Stimulated activated naive CD8-positive, alpha-beta T cell treated with anti-CD3 and anti-CD28 coated beads, Interleukin-15, Interleukin-2, amounts not matched to agents 100 U/mL and 50 U/mL, for 24 hours (primary cell): ENCODE data around the gene NPIPB9.
"Not testable (repeated sequence)": the region's sequence is repeated elsewhere in the genome, so short reads cannot be mapped to it uniquely, and the experiment has no call there.

Experiments used
- ATAC-seq: fragments of 150-1000 bp; cut with Tn5 transposase; one replicate; pipeline ENCODE4 v1.10.0; 2021
- DNase-seq: peaks from one replicate; pipeline ENCODE4 v3.0.0; 2021

The NPIPB9 gene

DNA sequence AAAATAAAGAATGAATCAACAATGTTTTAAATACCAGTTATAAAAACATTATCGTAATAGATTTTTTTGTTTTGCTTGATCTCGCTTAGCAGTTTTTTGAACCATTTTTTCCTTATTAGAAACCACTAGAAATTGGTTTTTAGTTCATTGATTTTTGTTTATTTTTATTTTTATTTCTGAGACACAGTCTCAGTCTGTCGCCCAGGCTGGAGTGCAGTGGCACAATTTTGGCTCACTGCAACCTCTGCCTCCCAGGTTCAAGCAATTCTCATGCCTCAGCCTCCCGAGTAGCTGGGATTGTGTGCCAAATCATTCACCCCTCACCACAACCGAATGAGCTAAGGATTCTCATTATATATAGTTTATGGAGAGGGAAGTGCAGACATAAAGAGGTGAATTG lies at the start of gene NPIPB9:
Gene NPIPB9 (plus strand): TSS at position 301 of the 400 bp plus-strand sequence.
- DNase-seq, ATAC-seq: not testable (repeated sequence)

DNA sequence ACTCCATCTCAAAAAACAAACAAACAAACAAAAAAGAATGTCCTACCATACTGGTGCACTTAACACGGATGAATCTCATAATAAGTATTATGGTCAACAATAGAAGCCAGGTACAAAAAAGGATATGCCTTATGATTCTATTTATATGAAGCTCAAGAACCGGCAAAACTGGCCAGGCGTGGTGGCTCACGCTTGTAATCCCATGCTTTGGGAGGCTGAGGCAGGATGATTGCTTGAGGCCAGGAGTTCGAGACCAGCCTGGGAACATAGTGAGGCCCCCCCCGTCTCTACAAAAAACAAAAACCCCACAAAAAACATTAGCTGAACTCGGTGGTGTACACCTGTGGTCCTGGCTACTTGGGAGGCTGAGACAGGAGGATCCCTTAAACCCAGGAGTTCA lies 47.3 kb upstream of the NPIPB9 start:
- not testable (repeated sequence) for DNase-seq, ATAC-seq

DNA sequence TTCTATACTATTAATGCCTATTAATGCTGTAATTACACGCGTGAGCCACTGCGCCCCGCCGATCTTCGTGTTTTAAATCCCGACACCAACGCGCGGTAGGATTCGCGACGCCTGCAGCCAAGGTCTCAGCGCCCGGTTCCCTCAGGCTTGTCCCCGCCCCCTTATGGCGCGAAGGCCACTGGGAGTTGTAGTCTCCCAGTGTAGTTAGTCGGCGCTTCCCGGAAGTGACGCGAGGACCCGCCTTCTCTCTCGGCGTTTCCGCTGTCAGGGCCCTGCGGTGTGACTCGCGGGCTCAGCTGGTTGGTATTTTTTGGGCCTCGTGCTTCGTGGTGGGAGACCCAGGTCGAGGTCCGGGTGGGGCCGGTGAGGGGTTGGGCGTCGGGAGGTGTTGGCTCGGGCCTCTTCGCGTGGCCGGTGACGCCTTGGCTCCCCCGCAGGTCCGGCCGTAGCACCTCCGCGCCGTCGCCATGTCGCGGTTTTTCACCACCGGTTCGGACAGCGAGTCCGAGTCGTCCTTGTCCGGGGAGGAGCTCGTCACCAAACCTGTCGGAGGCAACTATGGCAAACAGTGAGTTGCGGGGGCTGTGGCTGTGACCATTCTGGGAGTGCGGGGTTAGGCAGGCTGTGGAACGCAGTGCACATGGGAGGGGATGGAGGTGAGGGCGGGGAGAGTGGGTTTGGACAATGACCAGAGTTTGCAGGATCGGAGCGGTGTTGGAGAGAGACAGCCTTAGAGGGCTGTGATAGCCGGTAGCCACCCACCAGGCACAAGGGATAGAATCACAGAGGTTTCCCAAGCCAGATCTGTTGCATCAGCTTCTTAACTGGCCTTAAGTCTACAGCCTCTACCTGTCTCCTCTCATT lies 40.1 kb upstream of the NPIPB9 start, which contains the start of gene EIF3C:
Gene EIF3C (plus strand): TSS at position 245 of the 864 bp plus-strand sequence. CDS start 223 bp downstream, at position 468.
- DNase-seq: not testable (repeated sequence)
- ATAC-seq: peak; percentile 100

DNA sequence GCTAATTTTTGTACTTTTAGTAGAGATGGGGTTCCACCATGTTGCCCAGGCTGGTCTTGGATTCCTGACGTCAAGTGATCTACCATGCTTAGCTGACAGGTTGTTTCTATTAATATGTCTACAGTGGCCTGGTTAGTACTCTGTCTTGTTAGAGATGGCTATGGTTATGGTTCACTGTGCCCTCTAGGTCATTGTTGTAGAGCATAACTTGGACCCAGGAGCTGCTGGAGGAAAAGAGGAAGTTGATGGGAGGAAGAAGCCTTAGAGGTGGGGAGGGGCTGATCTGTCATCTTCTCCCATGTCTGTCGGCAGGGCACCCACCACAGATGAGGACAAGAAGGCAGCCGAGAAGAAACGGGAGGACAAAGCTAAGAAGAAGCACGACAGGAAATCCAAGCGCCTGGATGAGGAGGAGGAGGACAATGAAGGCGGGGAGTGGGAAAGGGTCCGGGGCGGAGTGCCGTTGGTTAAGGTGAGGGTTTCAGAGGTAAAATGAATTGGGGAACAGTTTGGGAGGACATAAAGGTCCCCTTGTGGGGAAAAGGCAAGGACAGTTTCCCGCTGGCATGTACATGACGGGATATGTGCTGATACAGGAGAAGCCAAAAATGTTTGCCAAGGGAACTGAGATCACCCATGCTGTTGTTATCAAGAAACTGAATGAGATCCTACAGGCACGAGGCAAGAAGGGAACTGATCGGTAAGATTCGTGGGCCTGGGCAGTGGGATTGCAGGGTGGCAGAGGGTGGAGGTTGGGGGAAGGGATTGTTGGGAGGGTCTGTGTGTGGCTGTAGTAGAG lies 28.5 kb upstream of the NPIPB9 start:
- not testable (repeated sequence) for DNase-seq, ATAC-seq

DNA sequence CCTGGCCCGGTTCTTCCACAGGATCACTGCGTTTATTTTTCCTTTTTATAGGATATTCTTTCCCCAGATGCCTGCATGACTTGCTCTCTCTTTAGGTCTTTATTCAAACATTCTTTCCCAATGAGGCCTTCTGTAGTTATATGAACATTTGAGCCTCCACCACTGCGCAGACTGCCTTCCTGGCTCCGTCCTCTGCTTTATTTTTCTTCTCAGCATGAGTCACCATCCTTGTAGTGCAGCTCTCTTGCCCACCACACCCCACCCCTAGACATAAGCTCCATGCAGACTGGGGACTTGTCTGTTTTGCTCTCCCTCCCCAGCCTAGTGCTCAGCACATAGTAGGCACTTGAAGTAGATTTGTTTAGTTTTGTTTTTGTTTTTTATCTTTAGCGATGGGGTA lies 20.3 kb upstream of the NPIPB9 start:
- not testable (repeated sequence) for DNase-seq, ATAC-seq

DNA sequence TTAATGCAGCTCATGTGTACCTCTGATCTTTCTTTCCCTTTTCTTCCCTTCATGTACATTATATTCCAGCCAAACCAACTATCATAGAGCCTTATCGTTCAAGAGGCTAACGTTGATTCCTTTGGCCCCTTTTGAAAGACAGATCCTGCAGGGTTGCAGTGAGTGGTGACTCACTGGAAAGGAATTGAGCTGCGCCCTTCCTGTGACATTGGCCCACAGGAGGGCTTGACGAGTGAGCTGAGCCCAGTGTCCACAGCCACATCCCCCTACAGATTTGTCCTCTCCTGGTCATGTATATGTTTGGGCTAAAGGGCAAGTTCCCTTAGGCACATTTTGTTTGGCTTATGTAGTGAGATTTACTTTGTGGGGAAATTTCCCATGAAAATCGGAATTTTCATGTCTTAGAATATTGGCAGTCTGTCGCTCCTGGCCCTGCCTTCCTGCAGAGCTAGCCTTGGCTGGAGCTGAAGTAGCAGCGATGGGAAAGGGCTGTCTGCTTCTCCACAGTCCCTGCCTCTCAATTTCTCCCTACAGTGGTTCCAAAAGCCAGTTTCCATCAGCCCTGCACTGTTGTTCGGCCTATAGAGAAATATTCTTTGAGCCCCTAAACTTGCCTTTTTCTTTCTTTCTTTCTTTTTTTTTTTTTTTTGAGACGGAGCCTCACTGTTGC lies 19.0 kb upstream of the NPIPB9 start:
- not testable (repeated sequence) for ATAC-seq, DNase-seq

DNA sequence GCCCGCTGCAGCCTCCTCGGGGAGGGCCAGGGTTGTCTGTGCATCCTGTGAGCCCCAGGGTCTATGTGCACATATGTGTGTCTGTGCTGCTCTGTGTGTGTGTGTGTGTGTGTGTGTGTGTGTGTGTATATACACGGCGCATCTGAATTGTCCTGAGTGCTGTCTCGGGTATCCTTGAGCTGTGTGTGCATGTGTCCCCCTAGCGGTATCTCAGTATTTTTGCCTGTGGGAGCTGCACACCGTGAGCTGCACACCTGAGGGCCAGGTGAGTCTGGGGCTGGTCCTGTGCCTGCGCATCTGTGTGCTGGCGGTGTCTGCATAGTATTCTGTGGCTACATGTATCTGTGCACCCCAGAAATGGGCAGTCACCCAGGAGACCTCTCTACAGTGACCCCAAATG lies 11.8 kb upstream of the NPIPB9 start:
- peak; percentile 63 for ATAC-seq
- peak; percentile 3 for DNase-seq

DNA sequence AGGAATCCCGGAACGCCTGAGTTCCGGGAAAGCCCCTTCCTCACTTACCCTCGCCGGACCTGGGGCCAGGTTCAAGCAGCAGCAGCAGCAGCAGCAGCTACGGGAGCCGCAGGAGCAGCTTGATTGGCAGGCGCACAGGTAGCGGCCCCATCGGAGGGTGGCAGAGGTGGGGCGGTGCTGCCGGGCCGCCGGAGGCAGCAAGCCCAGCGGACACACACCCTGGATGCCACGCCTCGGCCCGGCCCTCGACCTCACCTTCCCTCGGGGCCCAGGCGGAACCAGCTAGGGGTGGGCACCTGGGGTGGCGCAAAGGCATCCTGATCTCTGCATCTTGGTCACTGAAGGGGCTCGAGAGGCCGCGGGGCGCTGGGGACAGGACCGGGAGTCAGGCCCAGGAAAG lies 11.0 kb upstream of the NPIPB9 start:
- not testable (repeated sequence) for DNase-seq
- peak; percentile 33 for ATAC-seq

DNA sequence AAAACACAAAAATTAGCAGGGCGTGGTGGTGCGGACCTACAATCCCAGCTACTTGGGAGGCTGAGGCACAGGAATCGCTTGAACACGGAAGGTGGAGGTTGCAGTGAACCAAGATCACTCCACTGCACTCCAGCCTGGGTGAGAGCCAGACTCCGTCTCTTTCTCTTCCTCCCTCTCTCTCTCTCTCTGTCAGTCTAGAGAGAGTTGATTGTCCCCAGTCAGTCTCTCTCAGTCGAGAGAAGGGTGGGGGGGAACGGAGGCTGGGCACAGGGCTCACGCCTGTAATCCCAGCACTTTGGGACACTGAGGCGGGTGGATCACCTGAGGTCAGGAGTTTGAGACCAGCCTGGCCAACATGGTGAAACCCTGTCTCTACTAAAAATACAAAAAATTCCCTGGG lies 10.3 kb upstream of the NPIPB9 start:
- not testable (repeated sequence) for ATAC-seq, DNase-seq

DNA sequence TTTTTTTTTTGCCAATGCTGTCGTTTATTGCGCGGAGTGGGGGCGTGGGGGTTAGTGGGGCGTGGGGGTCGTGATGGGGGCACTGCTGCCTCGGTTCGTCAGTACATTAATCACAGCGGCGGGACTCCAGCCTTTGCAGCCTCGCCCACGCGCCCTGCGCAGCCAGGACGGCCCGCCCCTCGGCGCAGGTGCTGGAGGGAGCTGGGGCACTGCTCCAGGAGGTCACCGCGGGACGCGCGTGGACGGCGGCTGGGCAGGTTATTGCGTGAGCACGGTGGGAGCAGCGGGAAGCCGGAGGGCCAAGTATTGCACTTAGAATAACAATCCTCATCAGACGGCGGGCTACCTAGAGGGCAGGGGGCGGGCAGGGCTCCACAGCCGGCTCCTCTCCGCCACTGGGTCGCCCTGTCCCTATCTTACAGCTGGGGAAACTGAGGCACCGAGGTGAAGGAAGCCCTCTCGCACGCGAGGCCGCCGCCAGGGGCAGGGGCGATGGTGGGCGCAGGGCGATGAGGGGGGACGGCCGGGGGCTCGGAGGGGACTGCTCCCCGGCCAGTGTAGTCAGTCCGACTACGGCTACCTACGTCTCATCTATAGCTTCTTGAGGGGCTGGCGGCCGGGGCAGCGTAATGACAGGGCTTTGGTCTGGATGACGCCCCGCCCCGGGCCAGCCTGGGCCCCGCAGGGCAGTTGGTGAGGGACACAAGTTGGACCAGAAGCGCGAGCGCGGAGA lies 4.8 kb upstream of the NPIPB9 start:
- ATAC-seq, DNase-seq: not testable (repeated sequence)

DNA sequence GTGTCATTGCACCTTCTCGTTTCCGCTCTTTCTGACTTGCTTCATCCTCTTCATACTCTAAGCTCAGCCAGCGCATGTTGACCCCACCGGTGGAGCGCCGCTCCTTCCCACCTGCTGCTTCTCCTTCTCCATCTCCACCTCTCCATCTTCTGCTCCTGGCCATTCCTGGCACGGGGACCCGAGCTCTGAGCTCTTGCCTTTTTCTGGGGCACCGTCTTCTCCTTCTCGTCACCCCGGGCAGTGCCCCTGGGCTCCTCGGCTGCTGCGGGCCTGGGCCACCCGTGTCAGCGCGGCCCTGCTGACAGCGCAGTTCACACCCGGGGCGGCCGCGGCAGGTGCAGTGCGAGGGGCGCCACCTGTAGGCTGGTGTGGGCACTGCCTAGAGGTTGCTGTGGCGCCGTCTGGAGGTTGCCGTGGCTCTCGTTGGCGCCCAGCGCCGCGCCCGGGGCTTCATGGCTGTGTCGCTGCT lies 1.6 kb upstream of the NPIPB9 start:
- DNase-seq (peak; percentile 41), ATAC-seq (peak; percentile 100)

DNA sequence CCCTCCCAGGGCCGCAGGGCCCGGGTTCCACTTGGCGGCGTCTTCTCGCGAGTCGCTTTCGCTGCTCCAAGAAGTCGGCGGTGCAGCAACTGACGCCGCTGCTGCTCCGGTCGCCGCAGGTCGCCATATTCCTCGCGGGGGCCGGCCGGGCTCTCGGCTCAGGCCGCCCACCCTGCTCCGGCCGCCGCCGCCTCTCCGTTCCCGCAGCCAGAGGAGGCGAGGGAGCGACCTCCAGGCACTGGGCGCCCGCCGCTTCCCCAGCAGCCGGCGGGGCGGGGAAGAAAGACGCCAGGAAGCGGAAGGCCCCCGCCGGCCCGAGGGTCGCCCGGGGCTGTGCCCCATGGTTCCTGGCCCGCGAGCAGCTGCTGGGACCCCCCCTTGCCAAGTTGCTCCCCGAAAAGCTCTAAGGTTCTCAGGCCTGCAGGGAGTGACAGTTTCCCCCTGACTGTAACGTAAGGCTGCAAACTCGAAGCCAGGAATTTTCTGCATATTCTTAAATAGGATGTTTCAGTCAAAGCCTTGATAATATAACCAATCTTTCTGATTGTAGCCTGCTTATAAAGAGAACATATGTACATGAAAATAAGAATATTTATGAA lies 1.0 kb upstream of the NPIPB9 start:
- not testable (repeated sequence) for DNase-seq
- ATAC-seq: peak; percentile 43

DNA sequence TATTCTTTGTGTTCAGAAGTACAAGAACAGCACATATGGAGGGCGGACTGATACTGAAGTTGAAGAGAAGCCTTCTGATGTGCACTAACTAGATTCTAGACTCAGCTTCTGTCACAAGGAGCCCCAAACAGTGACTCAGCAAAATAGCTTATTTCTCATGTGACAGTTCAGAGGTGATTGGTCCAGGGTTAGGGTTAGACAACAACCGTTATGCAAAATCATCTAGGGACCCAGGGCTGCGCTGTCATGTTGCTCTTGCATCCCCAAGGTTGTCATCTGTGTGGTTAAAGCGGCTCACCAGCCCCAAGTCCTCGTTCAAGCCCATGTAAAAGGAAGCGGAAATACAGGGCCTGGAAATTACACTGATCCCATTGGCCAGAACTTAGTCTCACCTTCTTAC lies 30.1 kb downstream of the NPIPB9 start:
- not testable (repeated sequence) for ATAC-seq, DNase-seq

DNA sequence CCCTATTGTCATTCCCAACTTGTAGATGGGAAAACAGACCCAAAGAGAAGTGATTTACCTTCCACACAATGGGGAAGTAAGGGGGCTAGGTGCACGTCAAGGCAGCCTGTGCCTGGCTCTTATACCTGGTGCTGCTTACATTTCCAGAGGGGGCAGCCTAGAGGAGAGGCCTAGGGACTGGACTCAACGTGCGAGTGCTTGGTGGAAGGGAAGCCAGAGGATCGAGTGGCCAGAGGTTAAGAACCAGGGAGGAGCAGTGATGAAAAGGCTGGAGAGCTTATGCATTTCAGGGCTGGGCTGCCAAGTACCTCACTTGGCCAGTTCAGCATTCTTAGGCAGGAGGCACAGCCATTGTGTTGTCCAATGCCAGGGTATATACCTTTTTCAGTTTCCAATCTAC lies 30.8 kb downstream of the NPIPB9 start:
- not testable (repeated sequence) for ATAC-seq, DNase-seq

DNA sequence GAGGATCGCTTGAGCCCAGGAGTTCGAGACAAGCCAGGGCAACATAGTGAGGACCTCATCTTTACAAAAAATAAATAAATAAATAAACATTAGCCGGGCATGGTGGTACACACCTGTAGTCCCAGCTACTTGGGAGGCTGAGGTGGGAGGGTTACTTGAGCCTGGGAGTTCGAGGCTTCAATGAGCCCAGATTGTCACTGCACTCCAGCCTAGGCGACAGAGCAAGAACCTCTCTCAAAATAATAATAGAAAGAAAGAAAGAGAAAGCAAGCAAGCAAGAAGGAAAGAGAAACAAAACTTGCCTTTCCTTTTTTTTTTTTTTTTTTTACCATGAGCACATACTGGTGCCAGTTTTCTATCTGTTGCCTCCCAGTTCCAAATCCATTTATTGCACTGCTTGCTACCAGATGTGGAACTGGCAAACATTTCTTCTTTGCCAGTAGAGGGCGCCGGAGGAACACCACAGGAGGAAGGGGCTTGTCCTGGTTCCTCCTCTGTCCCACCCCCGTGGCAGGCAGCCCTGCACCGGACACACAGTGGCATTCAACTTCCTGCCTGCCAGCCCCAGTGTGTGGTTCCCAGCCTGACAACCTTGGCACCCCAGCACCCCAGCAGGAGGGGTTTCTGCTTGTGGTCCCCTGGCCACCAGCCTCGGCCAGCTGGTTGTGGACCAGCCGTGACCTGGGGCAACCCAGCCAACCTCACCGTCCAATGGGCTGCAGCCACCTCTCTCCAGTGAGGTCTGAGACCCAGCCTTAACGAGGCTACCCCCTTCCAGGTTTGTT lies 50.8 kb downstream of the NPIPB9 start:
- DNase-seq (peak; percentile 81), ATAC-seq (peak; percentile 88)

DNA sequence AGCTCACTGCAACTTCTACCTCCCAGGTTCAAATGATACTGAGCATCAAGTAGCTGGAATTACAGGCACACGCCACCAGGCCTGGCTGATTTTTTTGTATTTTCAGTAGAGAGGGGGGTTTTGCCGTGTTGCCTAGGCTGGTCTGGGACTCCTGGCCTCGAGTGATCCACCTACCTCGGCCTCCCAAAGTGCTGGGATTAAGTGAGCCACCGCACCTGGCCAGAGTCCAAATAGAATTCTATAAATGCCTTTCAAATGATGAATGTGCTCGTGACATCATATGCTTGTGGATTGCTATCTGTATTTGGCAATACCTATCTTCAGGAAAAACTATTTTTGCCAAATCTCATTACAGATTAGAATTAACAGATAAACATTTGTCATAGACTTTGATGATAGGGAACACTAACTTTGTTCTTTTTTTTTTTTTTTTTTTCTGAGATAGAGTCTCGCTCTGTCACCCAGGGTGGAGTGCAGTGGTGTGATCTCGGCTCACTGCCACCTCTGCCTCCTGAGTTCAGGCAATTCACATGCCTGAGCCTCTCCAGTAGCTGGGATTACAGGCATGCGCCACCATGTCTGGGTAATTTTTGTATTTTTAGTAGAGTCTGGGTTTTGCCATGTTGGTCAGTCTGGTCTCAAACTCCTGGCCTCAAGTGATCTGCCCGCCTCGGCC lies 56.0 kb downstream of the NPIPB9 start:
- not testable (repeated sequence) for ATAC-seq, DNase-seq

DNA sequence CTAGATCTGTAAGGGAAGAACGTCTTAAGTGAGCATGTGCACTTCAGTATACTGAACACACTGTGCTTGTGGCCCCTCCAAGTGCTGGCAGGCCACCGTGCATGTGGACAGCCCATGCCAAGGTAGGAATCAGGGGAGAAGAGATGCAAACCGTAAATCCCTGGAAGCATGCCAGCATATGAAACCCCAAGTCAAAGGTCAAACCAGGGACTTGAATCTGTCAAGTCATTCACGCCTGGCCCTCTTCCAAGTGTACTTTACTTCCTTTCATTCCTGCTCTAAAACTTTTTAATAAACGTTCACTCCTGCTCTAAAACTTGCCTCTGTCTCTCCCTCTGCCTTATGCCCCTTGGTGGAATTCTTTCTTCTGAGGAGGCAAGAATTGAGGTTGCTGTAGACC lies 68.4 kb downstream of the NPIPB9 start:
- ATAC-seq: no peak
- DNase-seq: no peak

DNA sequence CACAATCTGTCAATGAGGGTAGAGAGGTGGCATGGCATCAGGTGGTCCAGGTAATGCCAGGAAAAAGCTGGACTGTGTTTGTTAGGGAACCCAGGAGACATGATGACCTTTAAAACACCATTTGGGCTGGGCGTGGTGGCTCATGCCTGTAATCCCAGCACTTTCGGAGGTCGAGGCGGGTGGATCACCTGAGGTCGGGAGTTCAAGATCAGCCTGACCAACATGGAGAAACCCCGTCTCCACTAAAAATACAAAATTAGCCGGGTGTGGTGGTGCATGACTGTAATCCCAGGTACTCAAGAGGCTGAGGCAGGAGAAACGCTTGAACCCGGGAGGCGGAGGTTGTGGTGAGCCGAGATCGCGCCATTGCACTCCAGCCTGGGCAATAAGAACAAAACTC lies 69.0 kb downstream of the NPIPB9 start:
- not testable (repeated sequence) for DNase-seq, ATAC-seq

DNA sequence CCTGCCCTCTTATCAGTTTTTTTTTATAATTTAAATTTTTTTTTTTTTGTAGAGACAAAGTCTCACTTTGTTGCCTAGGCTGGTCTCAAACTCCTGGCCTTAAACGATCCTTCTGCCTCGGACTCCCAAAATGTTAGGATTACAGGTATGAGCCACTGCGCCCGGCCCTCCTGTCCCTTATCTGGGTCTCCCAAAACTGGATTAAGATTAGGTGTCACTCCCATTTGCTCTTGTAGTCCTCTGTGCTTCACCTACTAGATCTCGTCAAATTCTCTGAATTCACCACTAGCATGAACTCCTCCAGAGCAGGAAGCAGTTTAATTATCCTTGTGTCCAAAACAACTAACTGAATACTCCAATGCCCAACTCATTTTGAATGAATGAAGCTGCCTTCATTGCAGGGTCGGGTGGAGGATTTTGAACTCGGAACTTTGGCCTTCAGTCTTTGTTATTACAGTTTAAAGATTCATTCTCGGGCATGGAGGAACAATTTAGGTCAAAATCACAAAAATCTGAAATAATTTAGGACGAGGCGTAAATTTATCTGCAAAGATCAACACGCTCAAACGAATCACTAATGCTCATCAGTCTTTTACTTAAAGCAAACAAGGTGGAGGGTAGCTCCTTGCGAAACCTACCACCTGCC lies 70.4 kb downstream of the NPIPB9 start:
- DNase-seq (no peak), ATAC-seq (no peak)
